ENCODE results near the gene OVAAL. TPM values are rescaled to one million over a fixed set of nuclear protein-coding genes. Genes with fewer than 3 reads are reported as not detected.
A peak's percentile ranks its signal among the peaks of the same experiment; 100 is the strongest.

OVAAL gene
- total RNA-seq, 1 donor from 2014 or later, result 5.3 TPM

DNA sequence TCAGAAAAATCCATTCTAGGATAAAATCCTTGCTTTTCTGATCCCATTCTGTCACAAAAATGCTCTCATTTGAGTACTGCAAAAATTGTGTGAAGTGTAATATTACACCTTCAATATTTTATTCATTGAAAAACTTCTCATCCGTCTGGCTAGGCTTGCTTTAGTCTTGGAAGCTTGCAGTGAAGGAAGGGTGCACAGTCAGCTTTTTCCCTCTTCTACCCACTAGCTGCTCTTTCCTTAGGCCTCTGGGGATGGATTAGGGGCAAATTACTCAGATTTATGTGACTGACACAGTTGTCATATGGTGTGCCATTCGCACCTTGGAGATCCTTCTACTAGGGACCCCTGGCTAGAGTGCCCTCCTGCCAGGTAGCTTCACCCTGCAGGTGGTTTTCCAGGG is 32.1 kb downstream of the OVAAL start:
- no peaks in the 10 kb centered on the region for H3K27me3 ChIP-seq (ENCODE audit: low read depth)
- TF ChIP-seq, protein P1, sequence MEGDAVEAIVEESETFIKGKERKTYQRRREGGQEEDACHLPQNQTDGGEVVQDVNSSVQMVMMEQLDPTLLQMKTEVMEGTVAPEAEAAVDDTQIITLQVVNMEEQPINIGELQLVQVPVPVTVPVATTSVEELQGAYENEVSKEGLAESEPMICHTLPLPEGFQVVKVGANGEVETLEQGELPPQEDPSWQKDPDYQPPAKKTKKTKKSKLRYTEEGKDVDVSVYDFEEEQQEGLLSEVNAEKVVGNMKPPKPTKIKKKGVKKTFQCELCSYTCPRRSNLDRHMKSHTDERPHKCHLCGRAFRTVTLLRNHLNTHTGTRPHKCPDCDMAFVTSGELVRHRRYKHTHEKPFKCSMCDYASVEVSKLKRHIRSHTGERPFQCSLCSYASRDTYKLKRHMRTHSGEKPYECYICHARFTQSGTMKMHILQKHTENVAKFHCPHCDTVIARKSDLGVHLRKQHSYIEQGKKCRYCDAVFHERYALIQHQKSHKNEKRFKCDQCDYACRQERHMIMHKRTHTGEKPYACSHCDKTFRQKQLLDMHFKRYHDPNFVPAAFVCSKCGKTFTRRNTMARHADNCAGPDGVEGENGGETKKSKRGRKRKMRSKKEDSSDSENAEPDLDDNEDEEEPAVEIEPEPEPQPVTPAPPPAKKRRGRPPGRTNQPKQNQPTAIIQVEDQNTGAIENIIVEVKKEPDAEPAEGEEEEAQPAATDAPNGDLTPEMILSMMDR (IDR thresholded peaks at IDR 0.05; ENCODE audit: borderline replicate concordance), result no peak
- peaks cover 24% of the 10 kb centered on the region for H3K4me1 ChIP-seq
- no peaks in the 10 kb centered on the region for H3K36me3 ChIP-seq
- intact Hi-C loops (cut with micrococcal nuclease), result no loop called here
- H3K4me3 ChIP-seq, result no peak overlapping the region
- peaks cover 13% of the 10 kb centered on the region for H3K9me3 ChIP-seq (replicated peaks)
- no peak overlapping the region for H3K27ac ChIP-seq (replicated peaks)
- DNase-seq, result no peak

DNA sequence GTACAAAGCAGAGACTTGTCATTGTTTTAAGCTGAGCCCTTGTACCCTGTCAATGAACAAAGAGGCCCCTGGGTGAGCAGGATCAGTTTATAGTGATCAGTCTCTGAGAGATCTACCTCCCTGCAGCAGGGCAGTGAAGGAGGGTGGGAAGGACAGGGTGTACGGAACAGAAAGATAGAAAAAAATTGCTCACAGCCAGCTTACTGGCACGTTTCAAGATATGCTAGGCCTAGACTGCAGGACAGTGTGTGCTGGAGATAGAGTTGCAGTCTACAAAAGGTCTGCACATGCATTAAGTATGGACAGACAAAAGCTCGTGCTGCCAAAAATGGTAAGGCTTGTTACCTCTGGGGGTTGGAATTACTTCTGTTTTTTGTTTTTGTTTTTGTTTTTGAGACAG is 34.6 kb downstream of the OVAAL start:
- H3K27me3 ChIP-seq (ENCODE audit: low read depth), result no peaks in the 10 kb centered on the region
- intact Hi-C loops (cut with micrococcal nuclease), result no loop called here
- TF ChIP-seq, protein P1 (IDR thresholded peaks at IDR 0.05; ENCODE audit: borderline replicate concordance), result no peak
- H3K9me3 ChIP-seq (replicated peaks), result peaks cover 1% of the 10 kb centered on the region
- H3K4me3 ChIP-seq, result no peak overlapping the region
- no peaks in the 10 kb centered on the region for H3K36me3 ChIP-seq
- H3K4me1 ChIP-seq, result peaks cover 16% of the 10 kb centered on the region
- DNase-seq, result no peak
- peak overlapping the region; percentile 83 for H3K27ac ChIP-seq (replicated peaks)

DNA sequence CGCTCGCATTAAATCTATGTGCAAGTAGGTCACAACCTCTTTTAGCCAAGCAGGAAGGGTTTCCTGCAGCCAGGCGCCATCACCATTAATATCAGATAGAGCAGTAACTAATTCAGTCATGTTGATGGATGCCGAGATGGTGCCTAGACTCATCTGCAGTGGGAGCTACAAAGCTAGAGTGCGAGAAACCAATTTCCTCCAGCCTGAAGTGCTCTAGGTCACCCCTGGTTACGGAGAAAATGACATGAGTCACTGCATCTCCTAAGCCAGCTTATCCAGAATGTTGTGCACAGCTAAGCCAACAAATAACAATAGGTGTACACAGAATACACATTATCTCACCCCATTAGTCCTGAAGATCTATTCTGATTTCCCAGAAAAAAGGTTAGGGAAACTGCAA is 36.0 kb downstream of the OVAAL start:
- Histone ChIP-seq H3K4me1 (peaks cover 16% of the 10 kb centered on the region), H3K4me3 (no peak overlapping the region), H3K27ac (replicated peaks) (no peak overlapping the region), H3K9me3 (replicated peaks) (no peaks in the 10 kb centered on the region), H3K27me3 (ENCODE audit: low read depth) (no peaks in the 10 kb centered on the region), H3K36me3 (no peaks in the 10 kb centered on the region)
- intact Hi-C loops (cut with micrococcal nuclease), result no loop called here
- DNase-seq, result no peak
- TF ChIP-seq, protein P1 (IDR thresholded peaks at IDR 0.05; ENCODE audit: borderline replicate concordance), result no peak

GRCh38 chr1:180595966-180596365 is 37.2 kb downstream of the OVAAL start:
- no peak overlapping the region for H3K4me3 ChIP-seq
- intact Hi-C loops (cut with micrococcal nuclease), result no loop called here
- peaks cover 18% of the 10 kb centered on the region for H3K4me1 ChIP-seq
- no peaks in the 10 kb centered on the region for H3K27me3 ChIP-seq (ENCODE audit: low read depth)
- H3K9me3 ChIP-seq (replicated peaks), result no peaks in the 10 kb centered on the region
- H3K27ac ChIP-seq (replicated peaks), result no peak overlapping the region
- no peaks in the 10 kb centered on the region for H3K36me3 ChIP-seq
- TF ChIP-seq, protein P1 (IDR thresholded peaks at IDR 0.05; ENCODE audit: borderline replicate concordance), result no peak
- DNase-seq, result no peak

DNA sequence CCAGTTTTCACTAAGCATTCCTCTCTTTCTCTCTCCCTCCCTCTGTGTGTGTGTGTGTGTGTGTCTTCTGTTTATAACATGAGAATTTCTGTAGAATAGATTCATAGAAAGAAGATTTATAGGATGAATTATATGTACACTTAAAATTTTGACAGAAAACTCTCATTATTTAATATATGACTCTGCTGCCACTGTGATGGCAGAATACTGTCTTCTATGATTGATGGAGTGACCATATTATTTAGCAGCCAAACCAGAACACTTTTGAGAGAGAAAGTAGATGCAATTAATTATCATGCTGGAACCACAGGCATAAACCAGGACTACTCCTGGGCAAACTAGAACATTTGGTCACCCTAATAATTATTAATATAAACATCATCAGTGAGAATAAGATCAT is 38.8 kb downstream of the OVAAL start:
- Histone ChIP-seq H3K27ac (replicated peaks) (no peak overlapping the region), H3K4me3 (no peak overlapping the region), H3K9me3 (replicated peaks) (no peaks in the 10 kb centered on the region), H3K36me3 (no peaks in the 10 kb centered on the region), H3K27me3 (ENCODE audit: low read depth) (no peaks in the 10 kb centered on the region), H3K4me1 (peaks cover 33% of the 10 kb centered on the region)
- intact Hi-C loops (cut with micrococcal nuclease), result no loop called here
- no peak for DNase-seq
- TF ChIP-seq, protein P1 (IDR thresholded peaks at IDR 0.05; ENCODE audit: borderline replicate concordance), result no peak

All from left ventricle myocardium inferior (tissue), 1 donor.